CD4-positive, alpha-beta T cell (primary cell): ENCODE measurements around the gene C3orf20. TPM values are rescaled to one million over a fixed set of nuclear protein-coding genes. Genes with fewer than 3 reads are reported as not detected.

Experiments used
- ATAC-seq: fragments of 200-7000 bp; cut with Tn5 transposase; one replicate; pipeline ENCODE4 v1.10.0; 2022; ENCODE audit warnings: mild to moderate bottlenecking; ENCODE audit not compliant: poor library complexity
- CTCF ChIA-PET: fragments of 350-600 bp; sonication (Branson Sonifier 250); formaldehyde crosslinking; loops from one replicate; lab custom pipeline; 2021; ENCODE audit warnings: antibody characterized with exemption, inconsistent platforms; lab: Charles Lee
- POLR2A ChIA-PET: fragments of 350-600 bp; sonication (Branson Sonifier 250); formaldehyde crosslinking; loops from one replicate; lab custom pipeline; 2021; ENCODE audit warnings: antibody characterized with exemption, inconsistent platforms; lab: Charles Lee
- DNase-seq, 14 experiments: peaks; one replicate each; pipeline ENCODE4 v3.0.0-alpha.2; 2013 to 2020; ENCODE audit warnings: mixed read lengths in 2 of 14
- H3K27ac ChIP-seq, 2 donors: one replicate each; pipeline versions ENCODE4 v1.5.1 to v1.7.0; 2013; ENCODE audit warnings: low read length in 2 of 2, low read depth in 1 of 2, mild to moderate bottlenecking in 1 of 2
- H3K27me3 ChIP-seq, 2 experiments: 1 replicate in 1 of 2; 2 replicates in 1 of 2; pipeline versions ENCODE4 v1.6.1 to v1.7.0; 2013; ENCODE audit warnings: low read length in 2 of 2, control low read depth in 1 of 2, mild to moderate bottlenecking in 1 of 2, moderate library complexity in 1 of 2; ENCODE audit not compliant: insufficient read depth in 2 of 2, control insufficient read depth in 1 of 2
- H3K36me3 ChIP-seq: one replicate; pipeline ENCODE4 v1.6.1; 2013; ENCODE audit warnings: low read length, control low read depth; ENCODE audit not compliant: insufficient read depth
- H3K4me1 ChIP-seq: one replicate; pipeline ENCODE4 v1.6.1; 2013; ENCODE audit warnings: low read length, control low read depth; ENCODE audit not compliant: insufficient read depth
- H3K4me3 ChIP-seq: one replicate; pipeline ENCODE4 v1.5.1; 2013; ENCODE audit warnings: mild to moderate bottlenecking, low read length, moderate library complexity
- H3K9me3 ChIP-seq, 2 experiments: 1 replicate in 1 of 2; 2 replicates in 1 of 2; pipeline versions ENCODE4 v1.6.1 to v1.7.0; 2013; ENCODE audit warnings: low read length in 2 of 2, mild to moderate bottlenecking in 2 of 2, control low read depth in 1 of 2, moderate library complexity in 1 of 2; ENCODE audit not compliant: control insufficient read depth in 1 of 2, insufficient read depth in 1 of 2
- H3K27ac Mint-ChIP-seq: one replicate; pipeline ENCODE4 v1.8.0; 2020; ENCODE audit warnings: mixed read lengths
- H3K27me3 Mint-ChIP-seq: one replicate; pipeline ENCODE4 v1.8.0; 2021; ENCODE audit warnings: mixed read lengths
- H3K36me3 Mint-ChIP-seq: one replicate; pipeline ENCODE4 v1.8.0; 2021; ENCODE audit warnings: low read depth, mixed read lengths
- H3K4me1 Mint-ChIP-seq: one replicate; pipeline ENCODE4 v1.8.0; 2021; ENCODE audit warnings: low read depth, mixed read lengths
- H3K4me3 Mint-ChIP-seq: one replicate; pipeline ENCODE4 v1.8.0; 2020; ENCODE audit warnings: mild to moderate bottlenecking, mixed read lengths
- H3K9me3 Mint-ChIP-seq: one replicate; pipeline ENCODE4 v1.8.0; 2020; ENCODE audit warnings: mixed read lengths
- intact Hi-C, 2 experiments: fragments of 100-400 bp; cut with DNase I in 1 of 2; cut with micrococcal nuclease in 1 of 2; formaldehyde crosslinking; loops; one replicate each; pipeline versions ENCODE4 v1.15.1 to v1.9.0; 2023 to 2025; cut with DNase I, micrococcal nuclease
- total RNA-seq, 174 experiments: library from RNA in 2 of 174; stranded (reverse) in 2 of 174; gene quantifications; one replicate each; pipeline ENCODE4 v1.2.3 and lab custom pipeline; 2021 to 2026
- TF ChIP-seq, protein P1 (sequence below): fragments of 200-600 bp; IDR thresholded peaks from one replicate; pipeline ENCODE4 v1.8.0; 2022; ENCODE audit warnings: antibody characterized with exemption, mild to moderate bottlenecking

C3orf20 gene
- total RNA-seq, 2 experiments from 2014 or later = 0.14 TPM; not detected in 1

DNA sequence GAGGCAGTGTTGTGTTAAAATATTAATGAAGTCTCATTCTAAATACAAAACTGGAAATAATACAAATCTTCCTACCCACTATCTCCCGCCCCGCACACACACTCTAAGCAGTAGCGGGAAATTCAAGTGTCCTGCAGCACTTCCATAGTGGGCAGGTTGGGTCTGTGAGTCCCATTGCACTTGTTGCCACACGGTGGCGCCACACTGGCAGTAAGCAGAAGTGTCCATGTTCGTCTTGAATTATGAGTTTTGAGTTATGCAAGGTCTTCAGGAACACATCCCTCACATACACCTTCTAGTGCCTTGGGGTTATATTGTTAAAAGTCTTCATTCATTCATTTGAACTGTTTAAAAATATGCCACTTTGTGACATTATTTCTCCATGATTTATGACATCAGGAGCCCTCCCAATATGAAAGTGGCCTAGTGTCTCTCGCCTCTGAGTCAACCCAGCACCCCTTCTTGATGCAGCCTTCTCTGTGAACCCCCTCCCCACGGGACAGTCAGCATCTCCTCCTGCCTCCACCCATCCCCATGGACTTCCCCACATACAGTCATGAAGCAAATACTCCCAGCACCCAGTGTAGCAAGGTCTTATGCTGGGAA, 41.0 kb upstream of the C3orf20 start:
- no peak overlapping the region for H3K27ac Mint-ChIP-seq
- no peaks in the 10 kb centered on the region for H3K36me3 Mint-ChIP-seq
- POLR2A ChIA-PET = no interaction called here
- CTCF ChIA-PET = no interaction called here
- H3K4me1 Mint-ChIP-seq = no peaks in the 10 kb centered on the region
- peaks cover 54% of the 10 kb centered on the region for H3K27me3 Mint-ChIP-seq
- peaks cover 0 to under 1% of the 10 kb centered on the region in 2 experiments for H3K9me3 ChIP-seq
- H3K27ac ChIP-seq = no peak overlapping the region
- no peaks in the 10 kb centered on the region for H3K4me1 ChIP-seq
- TF ChIP-seq, protein P1, sequence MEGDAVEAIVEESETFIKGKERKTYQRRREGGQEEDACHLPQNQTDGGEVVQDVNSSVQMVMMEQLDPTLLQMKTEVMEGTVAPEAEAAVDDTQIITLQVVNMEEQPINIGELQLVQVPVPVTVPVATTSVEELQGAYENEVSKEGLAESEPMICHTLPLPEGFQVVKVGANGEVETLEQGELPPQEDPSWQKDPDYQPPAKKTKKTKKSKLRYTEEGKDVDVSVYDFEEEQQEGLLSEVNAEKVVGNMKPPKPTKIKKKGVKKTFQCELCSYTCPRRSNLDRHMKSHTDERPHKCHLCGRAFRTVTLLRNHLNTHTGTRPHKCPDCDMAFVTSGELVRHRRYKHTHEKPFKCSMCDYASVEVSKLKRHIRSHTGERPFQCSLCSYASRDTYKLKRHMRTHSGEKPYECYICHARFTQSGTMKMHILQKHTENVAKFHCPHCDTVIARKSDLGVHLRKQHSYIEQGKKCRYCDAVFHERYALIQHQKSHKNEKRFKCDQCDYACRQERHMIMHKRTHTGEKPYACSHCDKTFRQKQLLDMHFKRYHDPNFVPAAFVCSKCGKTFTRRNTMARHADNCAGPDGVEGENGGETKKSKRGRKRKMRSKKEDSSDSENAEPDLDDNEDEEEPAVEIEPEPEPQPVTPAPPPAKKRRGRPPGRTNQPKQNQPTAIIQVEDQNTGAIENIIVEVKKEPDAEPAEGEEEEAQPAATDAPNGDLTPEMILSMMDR = peak; percentile 76
- DNase-seq (peak; percentile 29 to 83 (median 48)), ATAC-seq (peak; percentile 64)
- H3K9me3 Mint-ChIP-seq = no peaks in the 10 kb centered on the region
- intact Hi-C loops = loop anchor here (1.0 kb wide), 1 partner anchor 287 kb away; no protein-coding TSS in a partner anchor
- no peak overlapping the region for H3K4me3 ChIP-seq
- H3K36me3 ChIP-seq = no peaks in the 10 kb centered on the region
- H3K4me3 Mint-ChIP-seq = no peak overlapping the region
- peaks cover 11 to 16% of the 10 kb centered on the region in 2 experiments for H3K27me3 ChIP-seq

DNA sequence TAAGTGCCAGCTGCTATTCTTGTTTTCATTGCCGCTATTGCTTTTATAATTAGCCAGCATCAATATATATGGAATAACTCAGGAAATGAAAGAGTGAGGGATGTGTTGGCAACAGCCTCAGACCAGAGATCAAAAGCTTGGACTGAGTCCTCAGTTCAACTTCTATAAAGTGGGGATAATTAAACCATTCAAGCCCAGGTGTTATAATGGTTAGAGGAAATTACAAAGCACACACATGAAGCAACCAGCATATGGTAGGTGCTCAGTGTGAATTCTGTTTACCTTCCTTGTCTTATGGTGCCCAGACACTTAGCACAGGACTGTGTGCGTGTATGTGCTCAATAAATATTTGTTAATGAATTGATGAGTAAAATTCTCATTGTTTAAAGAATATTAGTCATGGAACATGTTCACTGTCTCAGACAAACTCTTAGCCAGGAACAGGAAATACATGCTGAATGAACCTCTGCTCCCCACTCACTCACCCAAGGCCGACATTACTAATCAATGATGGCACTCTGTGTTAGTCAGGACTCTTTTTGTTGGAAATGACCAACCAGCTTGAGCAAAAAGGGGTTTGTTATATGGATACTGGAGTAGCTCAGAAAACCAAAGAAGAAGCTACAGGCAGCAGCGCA, 40.1 kb upstream of the C3orf20 start:
- no peak overlapping the region for H3K27ac Mint-ChIP-seq
- intact Hi-C loops = loop anchor here in 1 of 2 experiments (1.0 kb wide), 1 partner anchor 286 kb away; no protein-coding TSS in a partner anchor
- peaks cover 62% of the 10 kb centered on the region for H3K27me3 Mint-ChIP-seq
- Histone ChIP-seq H3K9me3 (no peaks in the 10 kb centered on the region), H3K4me3 (no peak overlapping the region), H3K27me3 (peaks cover 11 to 19% of the 10 kb centered on the region in 2 experiments), H3K4me1 (no peaks in the 10 kb centered on the region), H3K27ac (no peak overlapping the region), H3K36me3 (no peaks in the 10 kb centered on the region)
- no peaks in the 10 kb centered on the region for H3K36me3 Mint-ChIP-seq
- no peaks in the 10 kb centered on the region for H3K4me1 Mint-ChIP-seq
- H3K9me3 Mint-ChIP-seq = no peaks in the 10 kb centered on the region
- POLR2A ChIA-PET = no interaction called here
- TF ChIP-seq, protein P1 = no peak
- H3K4me3 Mint-ChIP-seq = no peak overlapping the region
- CTCF ChIA-PET = interaction anchor here (1.1 kb wide), 1 partner anchor 286 kb away, joined by 3 read pairs; no protein-coding TSS in a partner anchor
- no peak for ATAC-seq
- no peak for DNase-seq

DNA sequence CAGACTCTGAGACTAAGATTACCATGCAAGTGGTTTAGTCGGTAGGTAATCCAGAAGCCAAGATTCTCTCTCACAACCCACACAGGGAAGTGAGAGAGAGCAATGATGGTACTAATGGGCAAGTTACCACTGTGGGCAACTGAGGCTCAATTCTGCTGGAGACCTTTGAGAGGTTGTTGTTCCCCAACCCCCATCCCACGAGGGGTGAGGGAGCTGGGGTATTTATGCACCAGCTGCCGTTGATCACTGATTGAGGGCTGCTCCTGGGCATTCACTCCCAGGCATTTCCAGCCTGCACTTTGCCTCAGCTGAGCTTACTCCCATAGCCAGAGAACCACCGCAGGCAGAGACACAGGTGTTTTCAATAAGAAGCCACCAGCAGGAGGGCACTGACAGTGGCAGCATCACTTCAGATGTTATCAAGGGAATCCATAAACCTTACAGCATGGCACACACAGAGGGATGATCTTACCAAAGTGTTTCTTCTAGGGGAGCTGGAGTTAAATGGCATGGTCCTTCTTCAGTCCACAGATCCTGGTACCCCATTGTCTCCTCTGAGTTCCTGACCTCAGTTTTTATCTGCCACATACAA, 38.3 kb upstream of the C3orf20 start:
- Histone ChIP-seq H3K27me3 (peaks cover 14 to 28% of the 10 kb centered on the region in 2 experiments), H3K27ac (no peak overlapping the region), H3K4me3 (no peak overlapping the region), H3K4me1 (no peaks in the 10 kb centered on the region), H3K9me3 (no peaks in the 10 kb centered on the region), H3K36me3 (no peaks in the 10 kb centered on the region)
- CTCF ChIA-PET = no interaction called here
- intact Hi-C loops = no loop called here
- POLR2A ChIA-PET = interaction anchor here (1.6 kb wide), 1 partner anchor 15 kb away, joined by 6 read pairs; the partner anchor contains the start of gene CCDC174
- no peaks in the 10 kb centered on the region for H3K36me3 Mint-ChIP-seq
- TF ChIP-seq, protein P1 = no peak
- H3K4me1 Mint-ChIP-seq = no peaks in the 10 kb centered on the region
- H3K4me3 Mint-ChIP-seq = no peak overlapping the region
- peaks cover 75% of the 10 kb centered on the region for H3K27me3 Mint-ChIP-seq
- H3K9me3 Mint-ChIP-seq = no peaks in the 10 kb centered on the region
- ATAC-seq = no peak
- no peak for DNase-seq
- H3K27ac Mint-ChIP-seq = no peak overlapping the region
